Measurements from ENCODE around the gene TAOK3.

Gene TAOK3

DNA sequence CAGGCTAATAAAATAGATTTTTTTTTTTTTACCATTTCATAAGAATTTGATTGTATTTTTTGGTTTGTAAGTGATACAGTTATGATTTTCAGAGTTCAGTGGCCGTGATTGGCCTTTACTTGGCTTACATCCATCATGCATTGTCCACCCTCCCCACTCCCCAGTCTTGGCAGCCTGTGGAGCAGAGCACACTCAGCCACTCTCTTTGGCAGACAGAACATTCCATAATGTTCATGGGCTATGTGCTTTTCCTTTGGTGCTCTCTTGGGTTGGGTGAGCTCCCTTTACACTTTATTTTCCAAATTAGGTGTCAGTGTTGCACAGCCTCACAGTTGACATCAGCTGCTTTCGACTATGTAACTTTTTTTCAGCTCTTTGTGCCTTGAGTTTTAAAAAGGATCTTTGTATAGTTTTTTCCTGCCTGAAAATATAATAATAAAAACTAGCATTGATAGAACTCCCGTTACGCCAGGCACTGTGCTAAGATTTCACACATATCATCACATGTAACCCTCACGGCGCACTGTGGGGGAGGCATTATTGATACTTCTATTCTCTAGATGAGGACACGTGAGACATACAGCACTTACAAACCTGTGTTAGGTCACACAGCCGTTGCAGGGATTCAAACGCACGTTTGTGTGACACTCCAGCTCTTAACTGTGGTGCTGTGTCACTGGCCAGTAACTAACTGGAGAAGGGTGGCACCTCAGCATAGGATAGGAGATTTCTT, 25.2 kb upstream of the TAOK3 start:
- Histone ChIP-seq H3K27ac (ENCODE audit: low read depth in 2 of 2, low read length in 2 of 2) (no peak overlapping the region), H3K9me3 (ENCODE audit: control insufficient read depth in 2 of 2, low read length in 2 of 2) (no peaks in the 10 kb centered on the region), H3K4me3 (ENCODE audit: low read length in 2 of 2) (no peak overlapping the region), H3K4me1 (ENCODE audit: control insufficient read depth in 2 of 2, insufficient read depth in 2 of 2, low read length in 2 of 2) (no peaks in the 10 kb centered on the region), H3K36me3 (ENCODE audit: control insufficient read depth in 2 of 2, insufficient read depth in 2 of 2, low read length in 2 of 2) (peaks cover 55 to 69% of the 10 kb centered on the region in 2 donors), H3K9ac (ENCODE audit: low read depth in 1 of 2, low read length in 2 of 2) (no peak overlapping the region), H3K27me3 (ENCODE audit: control insufficient read depth in 2 of 2, insufficient read depth in 2 of 2, low read length in 2 of 2) (no peaks in the 10 kb centered on the region)

- Histone ChIP-seq H3K27me3 (ENCODE audit: control insufficient read depth in 2 of 2, insufficient read depth in 2 of 2, low read length in 2 of 2) (no peaks in the 10 kb centered on the region), H3K27ac (ENCODE audit: low read depth in 2 of 2, low read length in 2 of 2) (no peak overlapping the region), H3K36me3 (ENCODE audit: control insufficient read depth in 2 of 2, insufficient read depth in 2 of 2, low read length in 2 of 2) (peaks cover 66 to 72% of the 10 kb centered on the region in 2 donors), H3K4me3 (ENCODE audit: low read length in 2 of 2) (no peak overlapping the region), H3K4me1 (ENCODE audit: control insufficient read depth in 2 of 2, insufficient read depth in 2 of 2, low read length in 2 of 2) (no peaks in the 10 kb centered on the region), H3K9me3 (ENCODE audit: control insufficient read depth in 2 of 2, low read length in 2 of 2) (no peaks in the 10 kb centered on the region), H3K9ac (ENCODE audit: low read depth in 1 of 2, low read length in 2 of 2) (no peak overlapping the region)
Observed at GRCh38 chr12:118391836-118392235, 19.1 kb upstream of the TAOK3 start.

- Histone ChIP-seq H3K36me3 (ENCODE audit: control insufficient read depth in 2 of 2, insufficient read depth in 2 of 2, low read length in 2 of 2) (peaks cover 67 to 72% of the 10 kb centered on the region in 2 donors), H3K27ac (ENCODE audit: low read depth in 2 of 2, low read length in 2 of 2) (no peak overlapping the region), H3K9me3 (ENCODE audit: control insufficient read depth in 2 of 2, low read length in 2 of 2) (no peaks in the 10 kb centered on the region), H3K9ac (ENCODE audit: low read depth in 1 of 2, low read length in 2 of 2) (no peak overlapping the region), H3K27me3 (ENCODE audit: control insufficient read depth in 2 of 2, insufficient read depth in 2 of 2, low read length in 2 of 2) (no peaks in the 10 kb centered on the region), H3K4me3 (ENCODE audit: low read length in 2 of 2) (no peak overlapping the region), H3K4me1 (ENCODE audit: control insufficient read depth in 2 of 2, insufficient read depth in 2 of 2, low read length in 2 of 2) (no peaks in the 10 kb centered on the region)
Observed at GRCh38 chr12:118391424-118391823, 18.7 kb upstream of the TAOK3 start.

- Histone ChIP-seq H3K9ac (ENCODE audit: low read depth in 1 of 2, low read length in 2 of 2) (peak overlapping the region; percentile 60 to 95), H3K36me3 (ENCODE audit: control insufficient read depth in 2 of 2, insufficient read depth in 2 of 2, low read length in 2 of 2) (peaks cover 22 to 23% of the 10 kb centered on the region in 2 donors), H3K4me3 (ENCODE audit: low read length in 2 of 2) (peak overlapping the region; percentile 85 to 92), H3K27me3 (ENCODE audit: control insufficient read depth in 2 of 2, insufficient read depth in 2 of 2, low read length in 2 of 2) (no peaks in the 10 kb centered on the region), H3K27ac (ENCODE audit: low read depth in 2 of 2, low read length in 2 of 2) (peak overlapping the region; percentile 14 to 95), H3K9me3 (ENCODE audit: control insufficient read depth in 2 of 2, low read length in 2 of 2) (no peaks in the 10 kb centered on the region), H3K4me1 (ENCODE audit: control insufficient read depth in 2 of 2, insufficient read depth in 2 of 2, low read length in 2 of 2) (peaks cover 19 to 24% of the 10 kb centered on the region in 2 donors)
Observed at GRCh38 chr12:118377884-118378470, 5.3 kb upstream of the TAOK3 start.

DNA sequence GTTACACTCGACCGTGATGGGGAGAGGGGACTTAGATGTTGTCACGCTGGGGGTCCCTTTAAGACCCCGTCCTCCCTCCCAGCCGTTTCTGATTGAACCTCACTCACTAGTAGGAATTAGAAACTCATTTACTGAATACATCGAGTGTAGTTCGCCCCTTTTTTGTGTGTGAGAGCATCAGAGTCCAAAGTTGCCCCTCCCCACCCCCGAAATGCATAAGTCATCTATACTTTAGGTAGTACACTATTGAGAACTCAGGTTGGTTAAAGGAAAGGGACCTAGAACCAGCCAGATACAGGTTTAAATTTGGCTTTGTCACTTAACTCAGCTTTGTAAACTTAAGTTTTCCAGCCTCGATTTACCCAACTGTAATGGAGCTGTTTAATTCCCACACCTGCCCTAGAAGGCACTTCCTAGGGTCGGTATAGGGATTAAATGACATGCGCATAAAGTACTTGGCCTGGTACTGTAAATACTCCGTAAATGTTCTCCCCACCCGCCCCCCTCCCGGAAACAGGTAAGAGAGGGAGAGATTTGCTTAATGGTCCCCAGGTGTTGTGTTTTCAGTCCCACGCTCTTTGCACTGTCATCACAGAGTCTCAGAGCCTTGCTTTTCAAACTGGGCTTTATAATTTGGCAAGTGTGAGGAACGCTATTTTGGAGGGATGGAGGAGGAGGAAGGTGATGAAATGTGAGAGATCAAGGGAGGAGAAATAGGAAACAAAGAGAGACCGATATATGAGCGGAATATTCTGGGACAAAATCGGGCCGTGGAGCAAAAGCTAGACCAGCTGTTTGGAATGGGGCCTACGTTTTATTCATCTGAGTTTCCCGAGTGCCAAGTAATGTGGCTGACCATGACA, 4.5 kb upstream of the TAOK3 start:
- H3K4me3 ChIP-seq (ENCODE audit: low read length in 2 of 2) = peak overlapping the region; percentile 85 to 92
- H3K36me3 ChIP-seq (ENCODE audit: control insufficient read depth in 2 of 2, insufficient read depth in 2 of 2, low read length in 2 of 2) = peaks cover 20 to 21% of the 10 kb centered on the region in 2 donors
- H3K4me1 ChIP-seq (ENCODE audit: control insufficient read depth in 2 of 2, insufficient read depth in 2 of 2, low read length in 2 of 2) = peaks cover 19 to 24% of the 10 kb centered on the region in 2 donors
- no peaks in the 10 kb centered on the region for H3K9me3 ChIP-seq (ENCODE audit: control insufficient read depth in 2 of 2, low read length in 2 of 2)
- H3K9ac ChIP-seq (ENCODE audit: low read depth in 1 of 2, low read length in 2 of 2) = peak overlapping the region; percentile 60 to 95
- peak overlapping the region; percentile 93 to 95 for H3K27ac ChIP-seq (ENCODE audit: low read depth in 2 of 2, low read length in 2 of 2)
- no peaks in the 10 kb centered on the region for H3K27me3 ChIP-seq (ENCODE audit: control insufficient read depth in 2 of 2, insufficient read depth in 2 of 2, low read length in 2 of 2)

- H3K4me3 ChIP-seq (ENCODE audit: low read length in 2 of 2) = peak within 1 kb of the TSS; percentile 85 to 92
- no peaks in the 10 kb centered on the region for H3K9me3 ChIP-seq (ENCODE audit: control insufficient read depth in 2 of 2, low read length in 2 of 2)
- peak within 1 kb of the TSS; percentile 86 to 95 for H3K9ac ChIP-seq (ENCODE audit: low read depth in 1 of 2, low read length in 2 of 2)
- H3K4me1 ChIP-seq (ENCODE audit: control insufficient read depth in 2 of 2, insufficient read depth in 2 of 2, low read length in 2 of 2) = peaks cover 19 to 24% of the 10 kb centered on the region in 2 donors
- H3K27ac ChIP-seq (ENCODE audit: low read depth in 2 of 2, low read length in 2 of 2) = peak within 1 kb of the TSS; percentile 93 to 95
- H3K36me3 ChIP-seq (ENCODE audit: control insufficient read depth in 2 of 2, insufficient read depth in 2 of 2, low read length in 2 of 2) = peaks cover 13% of the 10 kb centered on the region in 2 donors
- no peaks in the 10 kb centered on the region for H3K27me3 ChIP-seq (ENCODE audit: control insufficient read depth in 2 of 2, insufficient read depth in 2 of 2, low read length in 2 of 2)
Observed at GRCh38 chr12:118376089-118377020, 3.6 kb upstream of the TAOK3 start, which contains the start of gene SUDS3. SUDS3 (plus strand) TSS chr12:118376555; CDS start chr12:118376692, 137 bp downstream.

DNA sequence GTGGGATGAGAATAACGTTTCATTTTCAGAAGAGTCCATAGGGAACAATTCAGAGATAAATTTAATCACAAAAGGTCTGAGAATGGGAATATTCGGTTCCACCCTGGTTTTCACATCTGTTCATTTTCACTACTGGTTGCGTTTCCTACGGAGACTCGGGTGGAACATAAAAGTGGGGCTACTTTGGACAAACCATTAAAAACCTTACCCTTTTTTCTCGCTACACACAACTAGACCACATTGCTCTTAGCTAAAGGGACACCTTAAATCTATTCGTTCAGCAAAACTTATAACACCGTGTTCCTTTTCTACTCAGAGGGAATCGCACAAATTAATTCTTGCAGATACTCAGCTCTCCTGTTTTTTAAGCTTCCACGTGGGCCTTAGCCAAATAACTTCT, 2.6 kb upstream of the TAOK3 start:
- H3K27ac ChIP-seq (ENCODE audit: low read depth in 2 of 2, low read length in 2 of 2) = no peak overlapping the region
- H3K4me1 ChIP-seq (ENCODE audit: control insufficient read depth in 2 of 2, insufficient read depth in 2 of 2, low read length in 2 of 2) = peaks cover 24% of the 10 kb centered on the region in 2 donors
- no peaks in the 10 kb centered on the region for H3K9me3 ChIP-seq (ENCODE audit: control insufficient read depth in 2 of 2, low read length in 2 of 2)
- peak overlapping the region in 1 of 2 donors; percentile 95 for H3K9ac ChIP-seq (ENCODE audit: low read depth in 1 of 2, low read length in 2 of 2)
- no peak overlapping the region for H3K4me3 ChIP-seq (ENCODE audit: low read length in 2 of 2)
- peaks cover 8 to 11% of the 10 kb centered on the region in 2 donors for H3K36me3 ChIP-seq (ENCODE audit: control insufficient read depth in 2 of 2, insufficient read depth in 2 of 2, low read length in 2 of 2)
- H3K27me3 ChIP-seq (ENCODE audit: control insufficient read depth in 2 of 2, insufficient read depth in 2 of 2, low read length in 2 of 2) = no peaks in the 10 kb centered on the region

DNA sequence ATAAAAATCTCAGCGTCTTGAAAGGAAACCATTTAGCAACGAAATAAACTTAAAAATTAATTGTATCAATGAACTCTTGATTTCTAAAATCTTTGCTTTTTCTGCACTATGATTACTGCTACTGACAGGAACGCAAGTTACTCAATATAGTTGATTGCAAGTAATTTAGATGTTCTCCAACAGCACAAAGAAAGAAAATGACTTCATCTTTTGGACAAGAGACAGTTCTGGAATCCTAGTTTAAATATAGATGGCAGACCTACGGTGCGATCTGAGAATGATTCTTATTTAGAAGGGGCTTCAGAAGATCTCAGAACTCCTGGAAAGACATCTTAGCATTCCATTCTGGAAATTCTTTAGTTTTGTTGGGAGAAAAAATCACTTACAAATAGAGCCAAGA, 2.2 kb upstream of the TAOK3 start:
- Histone ChIP-seq H3K27me3 (ENCODE audit: control insufficient read depth in 2 of 2, insufficient read depth in 2 of 2, low read length in 2 of 2) (no peaks in the 10 kb centered on the region), H3K9ac (ENCODE audit: low read depth in 1 of 2, low read length in 2 of 2) (no peak overlapping the region), H3K4me3 (ENCODE audit: low read length in 2 of 2) (no peak overlapping the region), H3K27ac (ENCODE audit: low read depth in 2 of 2, low read length in 2 of 2) (no peak overlapping the region), H3K9me3 (ENCODE audit: control insufficient read depth in 2 of 2, low read length in 2 of 2) (no peaks in the 10 kb centered on the region), H3K36me3 (ENCODE audit: control insufficient read depth in 2 of 2, insufficient read depth in 2 of 2, low read length in 2 of 2) (peaks cover 4 to 7% of the 10 kb centered on the region in 2 donors), H3K4me1 (ENCODE audit: control insufficient read depth in 2 of 2, insufficient read depth in 2 of 2, low read length in 2 of 2) (peaks cover 24 to 25% of the 10 kb centered on the region in 2 donors)

DNA sequence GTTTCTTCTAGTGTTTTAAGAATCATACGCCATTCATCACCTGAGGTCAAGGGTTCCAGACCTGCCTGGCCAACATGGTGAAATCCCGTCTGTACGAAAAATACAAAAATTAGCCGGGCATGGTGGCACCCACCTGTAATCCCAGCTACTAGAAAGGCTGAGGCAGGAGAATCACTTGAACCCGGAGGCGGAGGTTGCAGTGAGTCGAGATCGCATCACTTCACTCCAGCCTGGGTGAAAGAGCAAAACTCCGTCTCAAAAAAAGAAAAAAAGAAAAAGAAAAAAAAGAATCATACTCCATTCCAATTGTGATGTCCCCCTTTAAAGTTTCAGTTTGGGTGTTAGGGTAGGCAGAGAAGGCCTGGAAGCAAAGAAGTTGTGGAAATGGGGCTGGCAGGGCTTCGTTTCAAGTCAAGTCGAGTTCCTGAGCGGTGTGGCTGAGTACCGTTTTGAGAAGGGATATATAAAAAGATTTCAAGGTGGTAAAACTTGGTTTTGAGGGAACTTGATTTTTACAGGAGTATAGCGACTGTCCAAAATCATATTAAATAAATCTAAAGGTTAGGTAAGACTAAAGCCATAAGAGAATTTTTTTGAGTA, 1.5 kb upstream of the TAOK3 start:
- Histone ChIP-seq H3K4me3 (ENCODE audit: low read length in 2 of 2) (no peak overlapping the region), H3K36me3 (ENCODE audit: control insufficient read depth in 2 of 2, insufficient read depth in 2 of 2, low read length in 2 of 2) (no peaks in the 10 kb centered on the region), H3K27me3 (ENCODE audit: control insufficient read depth in 2 of 2, insufficient read depth in 2 of 2, low read length in 2 of 2) (no peaks in the 10 kb centered on the region), H3K4me1 (ENCODE audit: control insufficient read depth in 2 of 2, insufficient read depth in 2 of 2, low read length in 2 of 2) (peaks cover 24 to 25% of the 10 kb centered on the region in 2 donors), H3K9ac (ENCODE audit: low read depth in 1 of 2, low read length in 2 of 2) (no peak overlapping the region), H3K9me3 (ENCODE audit: control insufficient read depth in 2 of 2, low read length in 2 of 2) (no peaks in the 10 kb centered on the region), H3K27ac (ENCODE audit: low read depth in 2 of 2, low read length in 2 of 2) (peak overlapping the region; percentile 94 to 95)
